Tibial nerve (tissue), 4 donors: ENCODE results near the gene SEC24D. TPM values are rescaled to one million over a fixed set of nuclear protein-coding genes. Genes with fewer than 3 reads are reported as not detected.

Source experiments
- DNase-seq, 2 donors: peaks; one replicate each; pipeline ENCODE4 v3.0.0-alpha.2; 2019; ENCODE audit warnings: low spot score in 2 of 2
- H3K27ac ChIP-seq, 4 donors: fragments of 200-600 bp; sonication (generic) in 3 of 4; one replicate each; pipeline ENCODE4 v1.5.1; 2017 to 2019; ENCODE audit warnings: mild to moderate bottlenecking in 1 of 4
- H3K27me3 ChIP-seq, 2 donors: fragments of 200-600 bp; sonication (generic) in 1 of 2; one replicate each; pipeline versions ENCODE4 v1.5.1 to v1.6.0; 2017 to 2019
- H3K36me3 ChIP-seq, 3 donors: fragments of 200-600 bp; sonication (generic); one replicate each; pipeline ENCODE4 v1.5.1; 2018 to 2019
- H3K4me1 ChIP-seq, 4 donors: fragments of 200-600 bp; sonication (generic) in 3 of 4; one replicate each; pipeline ENCODE4 v1.5.1; 2017 to 2019
- H3K4me3 ChIP-seq, 4 donors: fragments of 200-600 bp; sonication (generic) in 3 of 4; one replicate each; pipeline ENCODE4 v1.5.1; 2017 to 2019; ENCODE audit warnings: mild to moderate bottlenecking in 1 of 4, moderate library complexity in 1 of 4
- H3K9me3 ChIP-seq, 4 donors: fragments of 200-600 bp; sonication (generic) in 3 of 4; one replicate each; pipeline ENCODE4 v1.5.1; 2017 to 2019
- CTCF ChIP-seq, 5 experiments: fragments of 200-600 bp in 3 of 5; fragments of 450-650 bp in 2 of 5; sonication (generic) in 3 of 5; IDR thresholded peaks; one replicate each; pipeline ENCODE4 v1.5.1; 2016 to 2019; ENCODE audit warnings: antibody characterized with exemption in 5 of 5, mild to moderate bottlenecking in 3 of 5, moderate library complexity in 2 of 5
- EP300 ChIP-seq, 2 donors: sonication (generic); formaldehyde crosslinking; IDR thresholded peaks; one replicate each; pipeline ENCODE4 v1.6.1; 2017; ENCODE audit warnings: antibody characterized with exemption in 2 of 2, mild to moderate bottlenecking in 1 of 2
- POLR2A ChIP-seq, 2 donors: fragments of 450-650 bp; IDR thresholded peaks; one replicate each; pipeline ENCODE4 v1.6.1; 2017; ENCODE audit warnings: antibody characterized with exemption in 2 of 2, mild to moderate bottlenecking in 2 of 2, moderate library complexity in 2 of 2
- WGBS, 2 donors: methylation state at CpG; one replicate each; pipeline ENCODE4 v1.1.5; 2018; 5-methylcytosine and 5-hydroxymethylcytosine counted together
- total RNA-seq, 4 donors: library from RNA; depleted of rRNA; stranded (reverse); fragments of >200 nt; gene quantifications; one replicate each; pipeline ENCODE4 v1.1.0, GENCODE V29; 2016

The SEC24D gene
- total RNA-seq, 4 donors from 2014 or later = 24.0 to 54.6 (median 34.0) TPM

- no peak for TF ChIP-seq EP300 (IDR thresholded peaks at IDR 0.05)
- peak in 2 of 5 experiments; percentile 18 to 20 for TF ChIP-seq CTCF (IDR thresholded peaks at IDR 0.05)
- no peak overlapping the region for H3K27ac ChIP-seq
- no peaks in the 10 kb centered on the region for H3K9me3 ChIP-seq
- 22 to 38% methylated on average over 1 of the region's 1 CpG for WGBS, 2 donors
- H3K4me1 ChIP-seq = peaks cover 0 to 20% (median 13%) of the 10 kb centered on the region in 4 donors
- H3K36me3 ChIP-seq = peaks cover 0 to 3% (median 0%) of the 10 kb centered on the region in 3 donors
- DNase-seq = no peak
- H3K4me3 ChIP-seq = no peak overlapping the region
- H3K27me3 ChIP-seq = no peaks in the 10 kb centered on the region
Observed at GRCh38 chr4:118682928-118683327, 153.0 kb downstream of the SEC24D start.

GRCh38 chr4:118680808-118681207 lies 155.1 kb downstream of the SEC24D start:
- WGBS, 2 donors = 55 to 61% methylated on average over 1 of the region's 1 CpG
- Histone ChIP-seq H3K27ac (no peak overlapping the region), H3K9me3 (no peaks in the 10 kb centered on the region), H3K36me3 (no peaks in the 10 kb centered on the region), H3K4me1 (no peaks in the 10 kb centered on the region), H3K4me3 (no peak overlapping the region), H3K27me3 (no peaks in the 10 kb centered on the region)
- TF ChIP-seq POLR2A (IDR thresholded peaks at IDR 0.05) (no peak), EP300 (IDR thresholded peaks at IDR 0.05) (no peak), CTCF (IDR thresholded peaks at IDR 0.05) (no peak)
- DNase-seq = no peak

GRCh38 chr4:118676128-118676527 lies 159.8 kb downstream of the SEC24D start:
- no peak overlapping the region for H3K27ac ChIP-seq
- H3K36me3 ChIP-seq = no peaks in the 10 kb centered on the region
- 50% methylated on average over 2 of the region's 2 CpGs for WGBS, 2 donors
- TF ChIP-seq EP300 (IDR thresholded peaks at IDR 0.05) (no peak), POLR2A (IDR thresholded peaks at IDR 0.05) (no peak), CTCF (IDR thresholded peaks at IDR 0.05) (no peak)
- no peaks in the 10 kb centered on the region for H3K9me3 ChIP-seq
- no peaks in the 10 kb centered on the region for H3K4me1 ChIP-seq
- H3K27me3 ChIP-seq = no peaks in the 10 kb centered on the region
- no peak overlapping the region for H3K4me3 ChIP-seq
- DNase-seq = no peak

Other genes with a start within 250 kb of the SEC24D start
- gene METTL14, start 150.7 kb downstream of the SEC24D start, total RNA-seq = 10 to 100 TPM; 39.2 to 73.8 (median 68.1) TPM
- gene SYNPO2, start 52.7 kb upstream of the SEC24D start, total RNA-seq = 100 to 1,000 TPM; 118 to 177 (median 138) TPM